ENCODE measurements around the gene SULT1C4.

DNA sequence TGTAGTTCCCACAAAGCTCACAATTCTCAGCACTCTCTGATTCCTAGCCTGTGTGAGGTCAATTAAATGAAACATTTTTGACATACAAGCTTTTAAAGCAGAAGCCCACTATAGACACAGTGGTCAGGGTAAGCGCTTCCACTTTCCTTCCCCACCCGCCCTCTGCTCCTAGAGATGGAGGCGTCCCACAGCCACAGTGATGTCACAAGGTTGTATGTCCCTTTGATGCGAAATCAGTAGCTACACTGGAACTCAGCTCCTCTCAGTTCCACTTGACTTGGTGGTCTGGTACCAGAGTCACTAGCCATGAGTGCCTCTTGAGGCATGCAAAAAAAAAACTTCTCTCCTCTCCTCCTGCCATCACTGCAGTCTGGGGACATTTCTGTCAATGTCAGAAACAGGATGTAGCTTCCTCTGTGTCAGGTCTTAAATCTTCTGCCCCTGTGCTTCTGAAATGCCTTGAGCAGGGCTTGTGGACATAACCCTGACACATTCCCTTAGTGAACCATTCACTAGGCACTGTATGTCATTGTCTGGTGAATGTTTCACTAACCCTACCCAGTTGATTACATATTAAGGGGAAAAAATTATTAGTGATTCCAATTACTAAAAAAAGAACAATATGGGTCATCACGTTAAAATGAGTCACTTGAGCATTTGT, 7.8 kb downstream of the SULT1C4 start:
- TF ChIP-seq, protein P1, sequence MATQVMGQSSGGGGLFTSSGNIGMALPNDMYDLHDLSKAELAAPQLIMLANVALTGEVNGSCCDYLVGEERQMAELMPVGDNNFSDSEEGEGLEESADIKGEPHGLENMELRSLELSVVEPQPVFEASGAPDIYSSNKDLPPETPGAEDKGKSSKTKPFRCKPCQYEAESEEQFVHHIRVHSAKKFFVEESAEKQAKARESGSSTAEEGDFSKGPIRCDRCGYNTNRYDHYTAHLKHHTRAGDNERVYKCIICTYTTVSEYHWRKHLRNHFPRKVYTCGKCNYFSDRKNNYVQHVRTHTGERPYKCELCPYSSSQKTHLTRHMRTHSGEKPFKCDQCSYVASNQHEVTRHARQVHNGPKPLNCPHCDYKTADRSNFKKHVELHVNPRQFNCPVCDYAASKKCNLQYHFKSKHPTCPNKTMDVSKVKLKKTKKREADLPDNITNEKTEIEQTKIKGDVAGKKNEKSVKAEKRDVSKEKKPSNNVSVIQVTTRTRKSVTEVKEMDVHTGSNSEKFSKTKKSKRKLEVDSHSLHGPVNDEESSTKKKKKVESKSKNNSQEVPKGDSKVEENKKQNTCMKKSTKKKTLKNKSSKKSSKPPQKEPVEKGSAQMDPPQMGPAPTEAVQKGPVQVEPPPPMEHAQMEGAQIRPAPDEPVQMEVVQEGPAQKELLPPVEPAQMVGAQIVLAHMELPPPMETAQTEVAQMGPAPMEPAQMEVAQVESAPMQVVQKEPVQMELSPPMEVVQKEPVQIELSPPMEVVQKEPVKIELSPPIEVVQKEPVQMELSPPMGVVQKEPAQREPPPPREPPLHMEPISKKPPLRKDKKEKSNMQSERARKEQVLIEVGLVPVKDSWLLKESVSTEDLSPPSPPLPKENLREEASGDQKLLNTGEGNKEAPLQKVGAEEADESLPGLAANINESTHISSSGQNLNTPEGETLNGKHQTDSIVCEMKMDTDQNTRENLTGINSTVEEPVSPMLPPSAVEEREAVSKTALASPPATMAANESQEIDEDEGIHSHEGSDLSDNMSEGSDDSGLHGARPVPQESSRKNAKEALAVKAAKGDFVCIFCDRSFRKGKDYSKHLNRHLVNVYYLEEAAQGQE (IDR thresholded peaks at IDR 0.05; ENCODE audit: insufficient read depth in 1 of 2, low read depth in 2 of 2, low read length in 1 of 2) = no peak
- no peak for TF ChIP-seq SIN3A (IDR thresholded peaks at IDR 0.05; ENCODE audit: borderline replicate concordance, insufficient read depth, low read depth, low read length)
- TF ChIP-seq, protein P2, sequence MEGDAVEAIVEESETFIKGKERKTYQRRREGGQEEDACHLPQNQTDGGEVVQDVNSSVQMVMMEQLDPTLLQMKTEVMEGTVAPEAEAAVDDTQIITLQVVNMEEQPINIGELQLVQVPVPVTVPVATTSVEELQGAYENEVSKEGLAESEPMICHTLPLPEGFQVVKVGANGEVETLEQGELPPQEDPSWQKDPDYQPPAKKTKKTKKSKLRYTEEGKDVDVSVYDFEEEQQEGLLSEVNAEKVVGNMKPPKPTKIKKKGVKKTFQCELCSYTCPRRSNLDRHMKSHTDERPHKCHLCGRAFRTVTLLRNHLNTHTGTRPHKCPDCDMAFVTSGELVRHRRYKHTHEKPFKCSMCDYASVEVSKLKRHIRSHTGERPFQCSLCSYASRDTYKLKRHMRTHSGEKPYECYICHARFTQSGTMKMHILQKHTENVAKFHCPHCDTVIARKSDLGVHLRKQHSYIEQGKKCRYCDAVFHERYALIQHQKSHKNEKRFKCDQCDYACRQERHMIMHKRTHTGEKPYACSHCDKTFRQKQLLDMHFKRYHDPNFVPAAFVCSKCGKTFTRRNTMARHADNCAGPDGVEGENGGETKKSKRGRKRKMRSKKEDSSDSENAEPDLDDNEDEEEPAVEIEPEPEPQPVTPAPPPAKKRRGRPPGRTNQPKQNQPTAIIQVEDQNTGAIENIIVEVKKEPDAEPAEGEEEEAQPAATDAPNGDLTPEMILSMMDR (IDR thresholded peaks at IDR 0.05) = no peak

Data from Panc1 (cell line).